ENCODE data around the gene BRPF1. TPM values are rescaled to one million over a fixed set of nuclear protein-coding genes. Genes with fewer than 3 reads are reported as not detected.

Gene BRPF1
- total and polyA plus RNA-seq, 2 experiments from 2014 or later, result 11.1 to 17.3 TPM

GRCh38 chr3:9691636-9692035 lies 39.9 kb upstream of the BRPF1 start:
- TF ChIP-seq, protein P1, sequence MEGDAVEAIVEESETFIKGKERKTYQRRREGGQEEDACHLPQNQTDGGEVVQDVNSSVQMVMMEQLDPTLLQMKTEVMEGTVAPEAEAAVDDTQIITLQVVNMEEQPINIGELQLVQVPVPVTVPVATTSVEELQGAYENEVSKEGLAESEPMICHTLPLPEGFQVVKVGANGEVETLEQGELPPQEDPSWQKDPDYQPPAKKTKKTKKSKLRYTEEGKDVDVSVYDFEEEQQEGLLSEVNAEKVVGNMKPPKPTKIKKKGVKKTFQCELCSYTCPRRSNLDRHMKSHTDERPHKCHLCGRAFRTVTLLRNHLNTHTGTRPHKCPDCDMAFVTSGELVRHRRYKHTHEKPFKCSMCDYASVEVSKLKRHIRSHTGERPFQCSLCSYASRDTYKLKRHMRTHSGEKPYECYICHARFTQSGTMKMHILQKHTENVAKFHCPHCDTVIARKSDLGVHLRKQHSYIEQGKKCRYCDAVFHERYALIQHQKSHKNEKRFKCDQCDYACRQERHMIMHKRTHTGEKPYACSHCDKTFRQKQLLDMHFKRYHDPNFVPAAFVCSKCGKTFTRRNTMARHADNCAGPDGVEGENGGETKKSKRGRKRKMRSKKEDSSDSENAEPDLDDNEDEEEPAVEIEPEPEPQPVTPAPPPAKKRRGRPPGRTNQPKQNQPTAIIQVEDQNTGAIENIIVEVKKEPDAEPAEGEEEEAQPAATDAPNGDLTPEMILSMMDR (IDR thresholded peaks at IDR 0.05; ENCODE audit: low read depth, low read length), result no peak
- Histone ChIP-seq H3K9me3 (ENCODE audit: low read depth) (no peaks in the 10 kb centered on the region), H3K4me1 (ENCODE audit: low read depth) (no peaks in the 10 kb centered on the region), H3K27ac (no peak overlapping the region), H3K36me3 (peaks cover 3% of the 10 kb centered on the region), H3K27me3 (no peaks in the 10 kb centered on the region), H3K4me3 (no peak overlapping the region)
- no peak for DNase-seq (ENCODE audit: low read depth in 1 of 2, low spot score in 1 of 2)

- TF ChIP-seq, protein P1 (IDR thresholded peaks at IDR 0.05; ENCODE audit: low read depth, low read length), result no peak
- Histone ChIP-seq H3K36me3 (peaks cover 3% of the 10 kb centered on the region), H3K9me3 (ENCODE audit: low read depth) (no peaks in the 10 kb centered on the region), H3K27ac (no peak overlapping the region), H3K4me3 (no peak overlapping the region), H3K27me3 (no peaks in the 10 kb centered on the region), H3K4me1 (ENCODE audit: low read depth) (no peaks in the 10 kb centered on the region)
- no peak for DNase-seq (ENCODE audit: low read depth in 1 of 2, low spot score in 1 of 2)
Measured at GRCh38 chr3:9692416-9692815, 39.1 kb upstream of the BRPF1 start.

GRCh38 chr3:9695345-9695744 lies 36.2 kb upstream of the BRPF1 start:
- no peak overlapping the region for H3K27ac ChIP-seq
- H3K36me3 ChIP-seq, result no peaks in the 10 kb centered on the region
- H3K27me3 ChIP-seq, result no peaks in the 10 kb centered on the region
- no peaks in the 10 kb centered on the region for H3K4me1 ChIP-seq (ENCODE audit: low read depth)
- no peak overlapping the region for H3K4me3 ChIP-seq
- no peak for DNase-seq (ENCODE audit: low read depth in 1 of 2, low spot score in 1 of 2)
- TF ChIP-seq, protein P1 (IDR thresholded peaks at IDR 0.05; ENCODE audit: low read depth, low read length), result no peak
- H3K9me3 ChIP-seq (ENCODE audit: low read depth), result no peaks in the 10 kb centered on the region

DNA sequence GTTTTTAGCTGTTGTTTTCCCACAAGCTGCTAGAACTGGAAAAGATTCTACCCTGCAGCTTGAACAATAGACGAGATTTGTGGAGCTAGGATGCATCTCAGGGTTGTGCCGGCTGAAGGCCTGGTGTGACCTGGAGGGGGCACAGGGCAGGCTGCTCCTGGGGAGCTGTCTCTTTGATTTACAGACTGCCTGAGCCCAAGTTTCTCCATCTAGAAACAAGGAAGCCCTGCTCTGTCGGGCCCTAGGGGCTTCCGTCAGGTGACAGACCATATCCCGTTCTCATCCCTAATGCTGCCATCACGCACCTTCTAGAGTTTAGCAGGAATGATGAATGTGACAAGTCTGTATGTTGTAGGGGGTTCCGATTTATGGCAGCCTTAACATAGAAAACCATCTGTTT lies 35.8 kb upstream of the BRPF1 start:
- Histone ChIP-seq H3K4me3 (no peak overlapping the region), H3K27me3 (no peaks in the 10 kb centered on the region), H3K9me3 (ENCODE audit: low read depth) (no peaks in the 10 kb centered on the region), H3K36me3 (no peaks in the 10 kb centered on the region), H3K4me1 (ENCODE audit: low read depth) (no peaks in the 10 kb centered on the region), H3K27ac (no peak overlapping the region)
- no peak for DNase-seq (ENCODE audit: low read depth in 1 of 2, low spot score in 1 of 2)
- TF ChIP-seq, protein P1 (IDR thresholded peaks at IDR 0.05; ENCODE audit: low read depth, low read length), result no peak

- H3K36me3 ChIP-seq, result no peaks in the 10 kb centered on the region
Measured at GRCh38 chr3:9696480-9697220, 34.9 kb upstream of the BRPF1 start.

More at GRCh38 chr3:9696480-9697220, 34.9 kb upstream of the BRPF1 start:
- H3K27me3 ChIP-seq, result no peaks in the 10 kb centered on the region
- DNase-seq (ENCODE audit: low read depth in 1 of 2, low spot score in 1 of 2), result no peak
- H3K9me3 ChIP-seq (ENCODE audit: low read depth), result no peaks in the 10 kb centered on the region
- TF ChIP-seq, protein P1 (IDR thresholded peaks at IDR 0.05; ENCODE audit: low read depth, low read length), result no peak
- H3K4me1 ChIP-seq (ENCODE audit: low read depth), result no peaks in the 10 kb centered on the region
- no peak overlapping the region for H3K27ac ChIP-seq
- no peak overlapping the region for H3K4me3 ChIP-seq
